GM18951 (cell line): ENCODE results near the gene CACNA2D2.

Experiments used
- POLR2A ChIP-seq: IDR thresholded peaks from 4 replicates; pipeline ENCODE4 v1.6.1; 2011; ENCODE audit warnings: mild to moderate bottlenecking; ENCODE audit not compliant: insufficient read length, insufficient read depth; ENCODE audit errors: extremely low read depth
- in situ Hi-C: fragments of 300-500 bp; cut with MboI; formaldehyde crosslinking; loops from one replicate; pipeline ENCODE4 v1.12.0; 2022; ENCODE audit warnings: low sequenced_read_pairs, mixed read lengths, inconsistent platforms; ENCODE audit not compliant: unreplicated experiment

Gene CACNA2D2

GRCh38 chr3:50411229-50411628 lies 92.2 kb downstream of the CACNA2D2 start:
- in situ Hi-C loops = no loop called here
- TF ChIP-seq POLR2A = no peak

GRCh38 chr3:50410608-50411139 lies 92.8 kb downstream of the CACNA2D2 start:
- TF ChIP-seq POLR2A = no peak
- in situ Hi-C loops = no loop called here

- TF ChIP-seq POLR2A = no peak
Measured at GRCh38 chr3:50410185-50410584, 93.2 kb downstream of the CACNA2D2 start.

GRCh38 chr3:50408443-50408944 lies 94.9 kb downstream of the CACNA2D2 start:
- TF ChIP-seq POLR2A = no peak
- in situ Hi-C loops = no loop called here

More at GRCh38 chr3:50410185-50410584, 93.2 kb downstream of the CACNA2D2 start:
- in situ Hi-C loops = no loop called here

- no peak for TF ChIP-seq POLR2A
- in situ Hi-C loops = no loop called here
Measured at GRCh38 chr3:50406487-50406886, 96.9 kb downstream of the CACNA2D2 start.

- no peak for TF ChIP-seq POLR2A
Measured at GRCh38 chr3:50405249-50405648, 98.2 kb downstream of the CACNA2D2 start.

GRCh38 chr3:50401978-50402595 lies 101.3 kb downstream of the CACNA2D2 start:
- in situ Hi-C loops = no loop called here
- no peak for TF ChIP-seq POLR2A

More at GRCh38 chr3:50405249-50405648, 98.2 kb downstream of the CACNA2D2 start:
- in situ Hi-C loops = no loop called here

- TF ChIP-seq POLR2A = no peak
- in situ Hi-C loops = no loop called here
Measured at GRCh38 chr3:50396502-50396901, 106.9 kb downstream of the CACNA2D2 start.

- no peak for TF ChIP-seq POLR2A
- in situ Hi-C loops = no loop called here
Measured at GRCh38 chr3:50395070-50395860, 108.2 kb downstream of the CACNA2D2 start.

GRCh38 chr3:50393061-50393460 lies 110.4 kb downstream of the CACNA2D2 start:
- no peak for TF ChIP-seq POLR2A
- in situ Hi-C loops = no loop called here

GRCh38 chr3:50392101-50392715 lies 111.2 kb downstream of the CACNA2D2 start:
- in situ Hi-C loops = no loop called here
- no peak for TF ChIP-seq POLR2A

GRCh38 chr3:50390508-50391224 lies 112.8 kb downstream of the CACNA2D2 start:
- TF ChIP-seq POLR2A = no peak
- in situ Hi-C loops = no loop called here

GRCh38 chr3:50389414-50389767 lies 114.0 kb downstream of the CACNA2D2 start:
- TF ChIP-seq POLR2A = no peak
- in situ Hi-C loops = no loop called here
